Measurements from ENCODE around the gene CD72.
"Not testable (repeated sequence)": the region's sequence is repeated elsewhere in the genome, so short reads cannot be mapped to it uniquely, and the experiment has no call there.

DNA sequence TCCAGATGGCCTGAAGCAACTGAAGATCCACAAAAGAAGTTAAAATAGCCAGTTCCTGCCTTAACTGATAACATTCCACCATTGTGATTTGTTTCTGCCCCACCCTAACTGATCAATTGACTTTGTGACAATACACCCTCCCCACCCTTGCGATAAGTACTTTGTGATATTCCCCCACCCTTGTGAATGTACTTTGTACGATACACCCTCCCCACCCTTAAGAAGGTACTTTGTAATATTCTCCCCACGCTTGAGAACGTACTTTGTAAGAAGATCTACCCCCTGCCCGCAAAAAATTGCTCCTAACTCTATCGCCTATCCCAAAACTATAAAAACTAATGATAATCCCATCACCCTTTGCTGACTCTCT is 18.6 kb upstream of the CD72 start:
- not testable (repeated sequence) for TF ChIP-seq CTCF, POLR2A (IDR thresholded peaks at IDR 0.05)
